ENCODE results near the gene SLC17A9. TPM values are rescaled to one million over a fixed set of nuclear protein-coding genes. Genes with fewer than 3 reads are reported as not detected.

SLC17A9 gene
- total RNA-seq, 2 experiments from 2014 or later, result 47.3 to 48.5 TPM

DNA sequence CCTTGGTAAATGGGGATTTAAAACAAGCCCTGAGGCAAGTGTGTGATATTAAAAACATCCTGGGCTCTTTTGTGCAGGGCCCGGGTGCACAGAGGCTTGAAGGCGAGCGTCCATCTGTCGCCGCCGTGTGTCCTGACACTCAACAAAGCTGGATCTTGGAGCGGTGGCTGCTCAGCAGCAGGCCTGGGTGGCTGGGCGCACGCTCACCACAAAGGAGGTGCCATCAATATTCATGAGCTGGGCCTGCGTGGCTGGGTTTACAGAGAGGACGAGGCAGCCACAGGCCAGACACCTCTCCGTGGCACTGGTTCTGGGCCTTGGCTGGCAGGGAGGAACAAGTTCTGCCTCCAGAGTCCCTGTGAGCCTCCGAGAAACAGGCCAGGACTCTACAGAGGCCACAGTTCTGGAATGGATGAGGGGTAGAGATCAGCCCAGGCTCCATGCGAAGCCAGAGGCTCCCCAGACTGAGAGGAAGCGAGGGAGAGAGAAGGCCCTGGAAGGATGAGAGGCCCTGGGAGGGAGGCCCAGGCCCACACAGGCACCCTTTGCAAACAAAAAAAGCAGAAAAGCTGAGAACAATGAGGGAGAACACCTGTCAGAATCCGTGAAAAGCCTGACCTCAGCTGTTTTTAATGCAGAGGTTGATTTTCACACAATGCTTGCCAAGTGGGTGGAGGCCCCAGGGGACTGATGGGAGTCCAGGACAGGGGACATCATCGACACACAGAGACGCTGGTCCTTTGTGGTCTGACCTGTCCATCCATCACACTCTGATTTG, 32.3 kb downstream of the SLC17A9 start:
- POLR2A ChIA-PET, result no interaction called here

DNA sequence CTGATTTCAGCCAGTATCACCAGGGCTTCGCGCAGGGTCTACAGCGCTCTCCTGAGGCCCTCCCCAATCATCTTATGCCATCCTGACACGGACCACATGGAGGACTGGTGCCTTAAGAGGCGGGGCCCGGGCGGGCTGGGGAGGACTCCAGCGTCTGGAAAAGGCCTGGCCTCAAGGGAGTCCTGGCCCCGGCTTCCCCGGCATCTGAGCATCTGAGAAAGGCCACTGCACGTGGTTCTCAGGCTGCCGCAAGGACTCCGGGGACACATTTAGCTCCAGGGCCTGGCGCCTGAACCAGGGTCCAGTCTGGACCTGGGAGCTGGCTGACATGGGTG, 32.9 kb downstream of the SLC17A9 start:
- CTCF ChIA-PET, result no interaction called here
- POLR2A ChIA-PET, result no interaction called here

More for the DNA sequence above, 32.3 kb downstream of the SLC17A9 start:
- CTCF ChIA-PET, result no interaction called here

DNA sequence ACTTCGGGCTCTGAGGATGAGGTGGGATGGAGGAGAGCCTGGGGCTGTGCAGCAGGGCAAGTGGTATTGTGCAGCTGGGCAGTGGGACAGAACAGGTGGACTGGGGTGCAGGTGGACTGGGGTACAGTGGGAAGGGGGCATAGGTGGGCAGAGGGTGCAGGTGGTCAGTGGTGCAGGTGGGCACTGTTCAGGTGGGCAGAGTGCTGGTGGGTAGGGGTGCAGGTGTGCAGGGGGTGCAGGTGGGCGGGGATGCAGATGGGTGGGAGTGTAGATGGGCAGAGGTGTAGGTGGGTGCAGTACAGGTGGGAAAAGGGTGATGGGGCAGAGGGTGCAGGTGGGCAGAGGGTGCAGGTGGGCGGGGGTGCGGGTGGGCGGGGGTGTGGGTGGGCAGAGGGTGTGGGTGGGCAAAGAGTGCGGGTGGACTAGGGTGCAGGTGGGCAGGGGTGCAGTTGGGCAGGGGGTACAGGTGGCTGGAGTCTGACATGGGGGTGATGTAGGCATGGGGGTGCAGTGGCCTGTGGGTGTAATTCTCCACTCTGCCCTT, 33.8 kb downstream of the SLC17A9 start:
- POLR2A ChIA-PET, result no interaction called here
- CTCF ChIA-PET, result no interaction called here

GRCh38 chr20:62987114-62987513, 34.6 kb downstream of the SLC17A9 start:
- POLR2A ChIA-PET, result no interaction called here
- CTCF ChIA-PET, result no interaction called here

- ChIA-PET POLR2A (no interaction called here), CTCF (no interaction called here)
Observed at GRCh38 chr20:62989201-62989601, 36.7 kb downstream of the SLC17A9 start.

- ChIA-PET POLR2A (no interaction called here), CTCF (no interaction called here)
Observed at GRCh38 chr20:62990306-62990825, 37.9 kb downstream of the SLC17A9 start.

- CTCF ChIA-PET, result interaction anchor here (1.2 kb wide), 1 partner anchor 18 kb away, joined by 3 read pairs; no protein-coding TSS in a partner anchor
- POLR2A ChIA-PET, result no interaction called here
Observed at GRCh38 chr20:62991196-62991807, 38.8 kb downstream of the SLC17A9 start.

- ChIA-PET CTCF (interaction anchor here (1.2 kb wide), 1 partner anchor 17 kb away, joined by 3 read pairs; no protein-coding TSS in a partner anchor), POLR2A (no interaction called here)
Observed at GRCh38 chr20:62991863-62992262, 39.4 kb downstream of the SLC17A9 start.

- ChIA-PET POLR2A (no interaction called here), CTCF (interaction anchor here (1.5 kb wide), 1 partner anchor 15 kb away, joined by 4 read pairs; no protein-coding TSS in a partner anchor)
Observed at GRCh38 chr20:62993856-62994494, 41.5 kb downstream of the SLC17A9 start.

DNA sequence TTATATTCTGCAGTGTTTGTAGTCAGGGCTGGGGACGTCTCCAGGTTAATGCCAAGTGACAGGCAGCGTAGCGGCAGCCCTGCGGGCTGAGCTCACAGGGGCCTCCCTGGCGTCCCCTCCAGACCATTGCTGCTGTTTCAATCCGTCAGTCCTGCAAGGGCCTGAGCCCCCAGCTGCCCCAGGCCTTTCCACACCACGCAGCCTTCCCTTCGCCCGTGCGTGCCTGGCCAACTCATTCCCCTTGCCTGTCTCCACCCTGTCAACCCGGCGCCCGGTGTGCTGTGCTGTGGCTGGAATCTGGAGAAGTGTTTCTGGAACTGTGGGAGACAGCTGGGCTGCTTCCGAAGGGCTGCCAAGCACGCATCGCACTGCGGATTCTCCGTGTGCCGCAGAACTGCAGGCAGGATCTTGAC, 42.4 kb downstream of the SLC17A9 start:
- CTCF ChIA-PET, result interaction anchor here (1.5 kb wide), 1 partner anchor 14 kb away, joined by 4 read pairs; no protein-coding TSS in a partner anchor
- POLR2A ChIA-PET, result no interaction called here

- ChIA-PET CTCF (interaction anchor here (1.5 kb wide), 1 partner anchor 13 kb away, joined by 4 read pairs; no protein-coding TSS in a partner anchor), POLR2A (no interaction called here)
Observed at GRCh38 chr20:62995481-62995880, 43.0 kb downstream of the SLC17A9 start.

DNA sequence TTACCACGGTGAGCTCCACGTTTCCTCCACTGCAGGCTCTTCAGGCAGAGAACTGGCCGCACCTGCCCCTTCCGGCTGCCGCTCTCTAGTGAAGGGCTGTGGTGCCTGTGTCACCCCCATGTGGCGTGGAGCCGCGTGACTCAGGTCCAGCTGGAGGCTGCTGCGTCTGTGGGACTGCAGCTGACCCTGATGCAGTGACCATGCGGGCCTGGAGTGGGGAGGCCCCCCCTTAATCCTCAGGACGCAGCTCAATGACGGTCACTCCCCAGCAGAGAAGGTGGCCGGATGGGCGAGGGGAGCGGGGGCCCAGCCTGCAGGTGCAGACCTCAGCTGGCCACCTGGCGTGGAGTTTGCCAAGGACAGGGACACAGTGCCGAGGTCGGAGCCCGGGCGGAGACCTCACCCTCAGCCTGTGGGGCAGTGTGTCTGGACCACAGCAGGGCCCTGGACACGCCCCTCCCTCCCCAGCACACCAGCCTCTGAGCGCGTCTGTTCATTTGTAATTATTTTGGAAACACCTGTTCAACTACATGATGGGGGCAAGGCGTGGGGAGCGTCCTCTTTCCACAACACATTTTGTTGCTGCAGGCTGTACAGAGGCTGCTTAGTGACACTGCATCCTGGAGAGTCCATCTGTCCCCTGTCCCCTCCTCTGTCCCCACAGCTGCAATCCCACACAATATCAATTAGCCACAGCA, 43.5 kb downstream of the SLC17A9 start:
- POLR2A ChIA-PET, result no interaction called here
- CTCF ChIA-PET, result interaction anchor here (1.1 to 1.5 kb wide), 2 partner anchors 13 kb away, joined by 3 to 4 read pairs; no protein-coding TSS in a partner anchor

GRCh38 chr20:62996596-62996982, 44.1 kb downstream of the SLC17A9 start:
- ChIA-PET CTCF (interaction anchor here (1.1 kb wide), 1 partner anchor 12 kb away, joined by 3 read pairs; no protein-coding TSS in a partner anchor), POLR2A (no interaction called here)

- CTCF ChIA-PET, result no interaction called here
- POLR2A ChIA-PET, result no interaction called here
Observed at GRCh38 chr20:62997417-62998035, 45.0 kb downstream of the SLC17A9 start.

- CTCF ChIA-PET, result interaction anchor here (1.5 kb wide), 1 partner anchor 11 kb away, joined by 5 read pairs; no protein-coding TSS in a partner anchor
- POLR2A ChIA-PET, result no interaction called here
Observed at GRCh38 chr20:62998449-62998848, 45.9 kb downstream of the SLC17A9 start.

GRCh38 chr20:62999580-62999979, 47.1 kb downstream of the SLC17A9 start:
- ChIA-PET POLR2A (interaction anchor here (0.6 kb wide), 1 partner anchor 327 kb away, joined by 4 read pairs; no protein-coding TSS in a partner anchor), CTCF (interaction anchor here (1.0 to 1.5 kb wide), 2 partner anchors 10 to 17 kb away, joined by 4 to 5 read pairs; no protein-coding TSS in a partner anchor)

DNA sequence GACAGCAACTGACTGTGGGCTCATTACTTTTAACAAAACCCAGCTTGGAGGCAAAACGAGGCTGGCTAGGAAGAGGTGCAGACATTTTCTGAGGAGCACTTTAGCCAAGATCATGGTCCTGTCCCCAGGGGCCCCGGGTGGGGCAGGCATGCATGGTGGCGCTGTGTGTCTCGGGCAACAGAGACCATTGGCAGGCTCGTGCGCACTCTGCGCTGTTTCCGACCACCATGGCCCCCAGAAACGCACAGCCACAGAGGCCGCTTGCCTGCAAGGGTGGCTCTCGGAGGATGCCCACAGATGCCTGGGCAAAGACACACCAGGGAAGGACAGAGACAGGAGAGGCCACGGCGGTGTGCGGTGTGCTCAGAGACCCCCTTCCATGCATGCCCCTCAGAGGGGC, 47.5 kb downstream of the SLC17A9 start:
- CTCF ChIA-PET, result interaction anchor here (1.0 kb wide), 1 partner anchor 18 kb away, joined by 4 read pairs; no protein-coding TSS in a partner anchor

DNA sequence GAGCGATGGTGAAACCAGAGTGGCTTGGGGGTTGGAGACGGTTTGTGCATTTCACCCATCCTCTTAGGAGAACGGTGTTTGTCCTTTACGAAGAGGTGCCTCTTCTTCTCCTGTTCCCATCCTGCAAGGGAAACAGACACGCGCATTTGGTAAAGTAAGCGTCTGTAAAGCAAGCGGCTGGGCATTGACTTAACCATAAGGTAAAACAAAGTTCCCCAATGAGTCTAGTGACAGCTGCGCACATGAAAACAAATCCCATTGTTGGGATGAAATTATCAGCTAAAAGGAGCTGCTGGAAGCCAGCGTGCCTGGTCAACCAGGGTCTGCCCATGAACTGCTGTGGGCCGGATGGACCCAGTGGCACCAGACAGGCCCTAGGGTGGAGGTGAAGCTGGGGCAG, 48.4 kb downstream of the SLC17A9 start:
- POLR2A ChIA-PET, result no interaction called here
- CTCF ChIA-PET, result interaction anchor here (0.8 kb wide), 1 partner anchor 8 kb away, joined by 3 read pairs; no protein-coding TSS in a partner anchor

More for the DNA sequence above, 47.5 kb downstream of the SLC17A9 start:
- POLR2A ChIA-PET, result no interaction called here

- ChIA-PET POLR2A (interaction anchor here (0.7 kb wide), 1 partner anchor 30 kb away, joined by 4 read pairs; no protein-coding TSS in a partner anchor), CTCF (interaction anchor here (0.7 kb wide), 1 partner anchor 30 kb away, joined by 3 read pairs; no protein-coding TSS in a partner anchor)
Observed at GRCh38 chr20:63002511-63002910, 50.0 kb downstream of the SLC17A9 start.

All from activated CD8-positive, alpha-beta memory T cell treated with anti-CD3 and anti-CD28 coated beads for 36 hours (primary cell).